Measurements from ENCODE around the gene SENP2.

DNA sequence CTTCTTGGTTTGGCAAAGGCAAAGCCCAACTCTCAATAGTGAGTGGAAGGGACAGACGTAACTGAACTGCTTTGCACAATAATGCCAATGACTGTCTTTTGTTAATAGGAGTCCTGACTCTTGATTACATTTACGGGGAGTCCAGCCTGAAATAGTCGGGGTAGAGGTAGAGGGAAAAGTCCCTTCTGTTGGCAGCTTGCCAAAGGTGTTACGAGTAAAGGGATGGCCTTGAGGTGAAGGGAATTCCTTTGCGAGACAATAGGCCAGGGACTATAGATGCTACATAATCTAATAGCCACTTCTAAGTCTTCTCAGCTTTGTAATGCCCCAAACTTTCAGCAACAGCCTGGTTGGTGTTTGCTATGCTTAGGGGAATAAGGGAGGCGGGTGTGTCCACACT is 2.2 kb upstream of the SENP2 start:
- no peak for TF ChIP-seq POLR2AphosphoS5 (IDR thresholded peaks at IDR 0.05; ENCODE audit: low read depth, low read length)
- no peak for TF ChIP-seq ELF4 (CRISPR knock-in tag; IDR thresholded peaks at IDR 0.05; ENCODE audit: borderline replicate concordance)
- no peak for TF ChIP-seq JUND (CRISPR knock-in tag; IDR thresholded peaks at IDR 0.05)
- TF ChIP-seq, protein P1, sequence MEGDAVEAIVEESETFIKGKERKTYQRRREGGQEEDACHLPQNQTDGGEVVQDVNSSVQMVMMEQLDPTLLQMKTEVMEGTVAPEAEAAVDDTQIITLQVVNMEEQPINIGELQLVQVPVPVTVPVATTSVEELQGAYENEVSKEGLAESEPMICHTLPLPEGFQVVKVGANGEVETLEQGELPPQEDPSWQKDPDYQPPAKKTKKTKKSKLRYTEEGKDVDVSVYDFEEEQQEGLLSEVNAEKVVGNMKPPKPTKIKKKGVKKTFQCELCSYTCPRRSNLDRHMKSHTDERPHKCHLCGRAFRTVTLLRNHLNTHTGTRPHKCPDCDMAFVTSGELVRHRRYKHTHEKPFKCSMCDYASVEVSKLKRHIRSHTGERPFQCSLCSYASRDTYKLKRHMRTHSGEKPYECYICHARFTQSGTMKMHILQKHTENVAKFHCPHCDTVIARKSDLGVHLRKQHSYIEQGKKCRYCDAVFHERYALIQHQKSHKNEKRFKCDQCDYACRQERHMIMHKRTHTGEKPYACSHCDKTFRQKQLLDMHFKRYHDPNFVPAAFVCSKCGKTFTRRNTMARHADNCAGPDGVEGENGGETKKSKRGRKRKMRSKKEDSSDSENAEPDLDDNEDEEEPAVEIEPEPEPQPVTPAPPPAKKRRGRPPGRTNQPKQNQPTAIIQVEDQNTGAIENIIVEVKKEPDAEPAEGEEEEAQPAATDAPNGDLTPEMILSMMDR (CRISPR knock-in tag; IDR thresholded peaks at IDR 0.05): no peak
- no peak for TF ChIP-seq ZNF354B (CRISPR knock-in tag; IDR thresholded peaks at IDR 0.05)
- TF ChIP-seq, protein P2, sequence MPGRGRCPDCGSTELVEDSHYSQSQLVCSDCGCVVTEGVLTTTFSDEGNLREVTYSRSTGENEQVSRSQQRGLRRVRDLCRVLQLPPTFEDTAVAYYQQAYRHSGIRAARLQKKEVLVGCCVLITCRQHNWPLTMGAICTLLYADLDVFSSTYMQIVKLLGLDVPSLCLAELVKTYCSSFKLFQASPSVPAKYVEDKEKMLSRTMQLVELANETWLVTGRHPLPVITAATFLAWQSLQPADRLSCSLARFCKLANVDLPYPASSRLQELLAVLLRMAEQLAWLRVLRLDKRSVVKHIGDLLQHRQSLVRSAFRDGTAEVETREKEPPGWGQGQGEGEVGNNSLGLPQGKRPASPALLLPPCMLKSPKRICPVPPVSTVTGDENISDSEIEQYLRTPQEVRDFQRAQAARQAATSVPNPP (CRISPR knock-in tag; IDR thresholded peaks at IDR 0.05): no peak
- TF ChIP-seq, protein P3, sequence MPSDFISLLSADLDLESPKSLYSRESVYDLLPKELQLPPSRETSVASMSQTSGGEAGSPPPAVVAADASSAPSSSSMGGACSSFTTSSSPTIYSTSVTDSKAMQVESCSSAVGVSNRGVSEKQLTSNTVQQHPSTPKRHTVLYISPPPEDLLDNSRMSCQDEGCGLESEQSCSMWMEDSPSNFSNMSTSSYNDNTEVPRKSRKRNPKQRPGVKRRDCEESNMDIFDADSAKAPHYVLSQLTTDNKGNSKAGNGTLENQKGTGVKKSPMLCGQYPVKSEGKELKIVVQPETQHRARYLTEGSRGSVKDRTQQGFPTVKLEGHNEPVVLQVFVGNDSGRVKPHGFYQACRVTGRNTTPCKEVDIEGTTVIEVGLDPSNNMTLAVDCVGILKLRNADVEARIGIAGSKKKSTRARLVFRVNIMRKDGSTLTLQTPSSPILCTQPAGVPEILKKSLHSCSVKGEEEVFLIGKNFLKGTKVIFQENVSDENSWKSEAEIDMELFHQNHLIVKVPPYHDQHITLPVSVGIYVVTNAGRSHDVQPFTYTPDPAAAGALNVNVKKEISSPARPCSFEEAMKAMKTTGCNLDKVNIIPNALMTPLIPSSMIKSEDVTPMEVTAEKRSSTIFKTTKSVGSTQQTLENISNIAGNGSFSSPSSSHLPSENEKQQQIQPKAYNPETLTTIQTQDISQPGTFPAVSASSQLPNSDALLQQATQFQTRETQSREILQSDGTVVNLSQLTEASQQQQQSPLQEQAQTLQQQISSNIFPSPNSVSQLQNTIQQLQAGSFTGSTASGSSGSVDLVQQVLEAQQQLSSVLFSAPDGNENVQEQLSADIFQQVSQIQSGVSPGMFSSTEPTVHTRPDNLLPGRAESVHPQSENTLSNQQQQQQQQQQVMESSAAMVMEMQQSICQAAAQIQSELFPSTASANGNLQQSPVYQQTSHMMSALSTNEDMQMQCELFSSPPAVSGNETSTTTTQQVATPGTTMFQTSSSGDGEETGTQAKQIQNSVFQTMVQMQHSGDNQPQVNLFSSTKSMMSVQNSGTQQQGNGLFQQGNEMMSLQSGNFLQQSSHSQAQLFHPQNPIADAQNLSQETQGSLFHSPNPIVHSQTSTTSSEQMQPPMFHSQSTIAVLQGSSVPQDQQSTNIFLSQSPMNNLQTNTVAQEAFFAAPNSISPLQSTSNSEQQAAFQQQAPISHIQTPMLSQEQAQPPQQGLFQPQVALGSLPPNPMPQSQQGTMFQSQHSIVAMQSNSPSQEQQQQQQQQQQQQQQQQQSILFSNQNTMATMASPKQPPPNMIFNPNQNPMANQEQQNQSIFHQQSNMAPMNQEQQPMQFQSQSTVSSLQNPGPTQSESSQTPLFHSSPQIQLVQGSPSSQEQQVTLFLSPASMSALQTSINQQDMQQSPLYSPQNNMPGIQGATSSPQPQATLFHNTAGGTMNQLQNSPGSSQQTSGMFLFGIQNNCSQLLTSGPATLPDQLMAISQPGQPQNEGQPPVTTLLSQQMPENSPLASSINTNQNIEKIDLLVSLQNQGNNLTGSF (CRISPR knock-in tag; IDR thresholded peaks at IDR 0.05): no peak
- no peak for TF ChIP-seq MYNN (CRISPR knock-in tag; IDR thresholded peaks at IDR 0.05; ENCODE audit: low read depth)
- TF ChIP-seq MTF2 (CRISPR knock-in tag; IDR thresholded peaks at IDR 0.05; ENCODE audit: borderline replicate concordance): no peak
- TF ChIP-seq NFYB (CRISPR knock-in tag; IDR thresholded peaks at IDR 0.05): no peak
- no peak for TF ChIP-seq MAZ (IDR thresholded peaks at IDR 0.05; ENCODE audit: borderline replicate concordance, low read depth, low read length)
- no peak for TF ChIP-seq MAZ (CRISPR knock-in tag; IDR thresholded peaks at IDR 0.05; ENCODE audit: low read depth)

All from HepG2 (cell line).